Kidney (tissue), 14 donors: ENCODE measurements around the gene MASP2. TPM values are rescaled to one million over a fixed set of nuclear protein-coding genes. Genes with fewer than 3 reads are reported as not detected.
"Not testable (repeated sequence)": the region's sequence is repeated elsewhere in the genome, so short reads cannot be mapped to it uniquely, and the experiment has no call there.

Experiments
- DNase-seq, 5 donors: peaks; one replicate each; pipeline ENCODE4 v3.0.0-alpha.2; 2013 to 2020
- FAIRE-seq: peaks from 2 replicates; lab custom pipeline; 2012; peaks lifted over from hg19 to GRCh38; lab: Jason Lieb, UNC
- H3K27ac ChIP-seq, 2 donors: one replicate each; pipeline ENCODE4 v1.7.0; 2013; ENCODE audit warnings: low read depth in 2 of 2, low read length in 2 of 2, inconsistent platforms in 1 of 2
- H3K27me3 ChIP-seq: one replicate; pipeline ENCODE4 v1.7.1; 2013; ENCODE audit warnings: low read length, inconsistent platforms; ENCODE audit not compliant: control insufficient read depth, insufficient read depth
- H3K36me3 ChIP-seq, 3 donors: one replicate each; pipeline versions ENCODE4 v1.7.0 to v1.7.1; 2013; ENCODE audit warnings: low read length in 3 of 3, control low read depth in 1 of 3, inconsistent platforms in 1 of 3; ENCODE audit not compliant: insufficient read depth in 3 of 3, control insufficient read depth in 2 of 3
- H3K4me1 ChIP-seq, 3 donors: one replicate each; pipeline versions ENCODE4 v1.7.0 to v1.7.1; 2013; ENCODE audit warnings: low read length in 3 of 3, inconsistent platforms in 1 of 3, low read depth in 1 of 3; ENCODE audit not compliant: control insufficient read depth in 2 of 3, insufficient read depth in 2 of 3
- H3K4me3 ChIP-seq, 3 donors: one replicate each; pipeline versions ENCODE4 v1.7.0 to v1.8.1; 2013; ENCODE audit warnings: low read length in 3 of 3, control low read depth in 1 of 3, inconsistent platforms in 1 of 3
- H3K9ac ChIP-seq, 3 donors: one replicate each; pipeline versions ENCODE4 v1.7.0 to v1.7.1; 2013; ENCODE audit warnings: low read length in 3 of 3, control low read depth in 1 of 3, inconsistent platforms in 1 of 3
- H3K9me3 ChIP-seq, 3 donors: one replicate each; pipeline versions ENCODE4 v1.7.0 to v1.7.1; 2013; ENCODE audit warnings: low read length in 3 of 3, control low read depth in 1 of 3, inconsistent platforms in 1 of 3; ENCODE audit not compliant: control insufficient read depth in 2 of 3, insufficient read depth in 1 of 3
- intact Hi-C: fragments of 100-400 bp; cut with DNase I; formaldehyde crosslinking; loops from one replicate; pipeline ENCODE4 v1.11.1; 2022
- polyA plus RNA-seq: library from polyadenylated mRNA; stranded (reverse); fragments of 350-450 nt; fragmentation: Illumina TruSeq; extraction: RNeasy Lipid Tissue Mini Kit (QIAGEN cat#74804); gene quantifications from one replicate; pipeline ENCODE4 v1.2.3, GENCODE V29; 2014; ENCODE audit warnings: low read depth, low replicate concordance; ENCODE audit not compliant: insufficient read depth
- total RNA-seq: library from RNA; stranded (reverse); fragmentation: NEBNext Ultra II Directional; extraction: Animal tissue kit (Norgen Biotek cat#: 25700); gene quantifications from one replicate; pipeline ENCODE4 v1.2.1, GENCODE V29; 2021
- TF ChIP-seq, protein P1 (sequence below): IDR thresholded peaks from 3 replicates; pipeline ENCODE4 v1.5.1; 2012; ENCODE audit warnings: mild to moderate bottlenecking, moderate library complexity, borderline replicate concordance; ENCODE audit not compliant: insufficient read depth; ENCODE audit errors: extremely low read depth
- donor health status: control.
- donor health status: control.
- donor health status: control.
- donor health status: control.
- donor health status: control.
- donor health status: DM: yes; HTN: yes; CAD: no.
- donor health status: Normal renal cell carcinoma (clear cell type).

The MASP2 gene
- total and polyA plus RNA-seq, 2 donors from 2014 or later = not detected

- FAIRE-seq (no peak), DNase-seq (no peak)
- peaks cover 0 to 4% (median 4%) of the 10 kb centered on the region in 3 donors for H3K4me1 ChIP-seq
- H3K27me3 ChIP-seq = no peaks in the 10 kb centered on the region
- H3K36me3 ChIP-seq = peaks cover 3 to 36% (median 22%) of the 10 kb centered on the region in 3 donors
- TF ChIP-seq, protein P1, sequence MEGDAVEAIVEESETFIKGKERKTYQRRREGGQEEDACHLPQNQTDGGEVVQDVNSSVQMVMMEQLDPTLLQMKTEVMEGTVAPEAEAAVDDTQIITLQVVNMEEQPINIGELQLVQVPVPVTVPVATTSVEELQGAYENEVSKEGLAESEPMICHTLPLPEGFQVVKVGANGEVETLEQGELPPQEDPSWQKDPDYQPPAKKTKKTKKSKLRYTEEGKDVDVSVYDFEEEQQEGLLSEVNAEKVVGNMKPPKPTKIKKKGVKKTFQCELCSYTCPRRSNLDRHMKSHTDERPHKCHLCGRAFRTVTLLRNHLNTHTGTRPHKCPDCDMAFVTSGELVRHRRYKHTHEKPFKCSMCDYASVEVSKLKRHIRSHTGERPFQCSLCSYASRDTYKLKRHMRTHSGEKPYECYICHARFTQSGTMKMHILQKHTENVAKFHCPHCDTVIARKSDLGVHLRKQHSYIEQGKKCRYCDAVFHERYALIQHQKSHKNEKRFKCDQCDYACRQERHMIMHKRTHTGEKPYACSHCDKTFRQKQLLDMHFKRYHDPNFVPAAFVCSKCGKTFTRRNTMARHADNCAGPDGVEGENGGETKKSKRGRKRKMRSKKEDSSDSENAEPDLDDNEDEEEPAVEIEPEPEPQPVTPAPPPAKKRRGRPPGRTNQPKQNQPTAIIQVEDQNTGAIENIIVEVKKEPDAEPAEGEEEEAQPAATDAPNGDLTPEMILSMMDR = no peak
- H3K9me3 ChIP-seq = no peaks in the 10 kb centered on the region
- H3K27ac ChIP-seq = no peak overlapping the region
- H3K4me3 ChIP-seq = no peak overlapping the region
- H3K9ac ChIP-seq = no peak overlapping the region
- intact Hi-C loops = no loop called here
Measured at GRCh38 chr1:11064942-11065341, 17.9 kb upstream of the MASP2 start.

GRCh38 chr1:11063937-11064537, 17.0 kb upstream of the MASP2 start:
- not testable (repeated sequence) for FAIRE-seq
- peaks cover 3 to 27% (median 15%) of the 10 kb centered on the region in 3 donors for H3K36me3 ChIP-seq

GRCh38 chr1:11062965-11063401, 15.9 kb upstream of the MASP2 start:
- H3K36me3 ChIP-seq = peaks cover 3 to 16% (median 9%) of the 10 kb centered on the region in 3 donors
- FAIRE-seq = no peak
- TF ChIP-seq, protein P1 = no peak

More at GRCh38 chr1:11063937-11064537, 17.0 kb upstream of the MASP2 start:
- H3K9me3 ChIP-seq, H3K4me1 ChIP-seq, H3K27me3 ChIP-seq, H3K27ac ChIP-seq, intact Hi-C loops, H3K4me3 ChIP-seq, H3K9ac ChIP-seq: not testable (repeated sequence)
- DNase-seq = peak in 1 of 5 donors; percentile 35

GRCh38 chr1:11061652-11062365, 14.8 kb upstream of the MASP2 start:
- Histone ChIP-seq H3K27ac (no peak overlapping the region), H3K9ac (no peak overlapping the region), H3K36me3 (peaks cover 3 to 10% (median 4%) of the 10 kb centered on the region in 3 donors), H3K4me1 (peaks cover 0 to 11% (median 4%) of the 10 kb centered on the region in 3 donors), H3K27me3 (no peaks in the 10 kb centered on the region), H3K4me3 (no peak overlapping the region), H3K9me3 (no peaks in the 10 kb centered on the region)
- peak in 1 of 5 donors; percentile 15 for DNase-seq
- no peak for FAIRE-seq
- TF ChIP-seq, protein P1 = no peak
- intact Hi-C loops = no loop called here

More at GRCh38 chr1:11062965-11063401, 15.9 kb upstream of the MASP2 start:
- Histone ChIP-seq H3K9ac (no peak overlapping the region), H3K4me3 (no peak overlapping the region), H3K27me3 (no peaks in the 10 kb centered on the region), H3K4me1 (peaks cover 0 to 11% (median 4%) of the 10 kb centered on the region in 3 donors), H3K9me3 (no peaks in the 10 kb centered on the region), H3K27ac (no peak overlapping the region)
- peak in 1 of 5 donors; percentile 29 for DNase-seq
- intact Hi-C loops = no loop called here
